Hypothalamus (tissue), 51 donors: ENCODE measurements around the gene ZNF845.
"Not testable (repeated sequence)": the region's sequence is repeated elsewhere in the genome, so short reads cannot be mapped to it uniquely, and the experiment has no call there.

Experiments
- DNase-seq, 51 donors: peaks; one replicate each; lab custom pipeline; 2025; lab: John Stamatoyannopoulos, UW

ZNF845 gene

GRCh38 chr19:53333463-53334449 lies at the start of gene ZNF845:
ZNF845 (plus strand) TSS chr19:53333749; CDS start chr19:53341308, 7,559 bp downstream.
- DNase-seq, result peak; percentile 38 to 94 (median 84)

GRCh38 chr19:53285087-53285486 lies 48.5 kb upstream of the ZNF845 start:
- DNase-seq, result no peak

- no peak for DNase-seq
These were observed 42.6 kb upstream of the ZNF845 start for GRCh38 chr19:53290758-53291549.

- no peak for DNase-seq
These were observed 38.6 kb upstream of the ZNF845 start for GRCh38 chr19:53294786-53295441.

- DNase-seq, result not testable (repeated sequence)
These were observed 32.2 kb upstream of the ZNF845 start for GRCh38 chr19:53301341-53301740.

GRCh38 chr19:53308339-53308811 lies 25.2 kb upstream of the ZNF845 start:
- peak in 20 of 51 donors; percentile 0 to 45 (median 7) for DNase-seq

- no peak for DNase-seq
These were observed 22.5 kb upstream of the ZNF845 start for GRCh38 chr19:53311044-53311443.

GRCh38 chr19:53311897-53312296 lies 21.7 kb upstream of the ZNF845 start:
- DNase-seq, result no peak

- DNase-seq, result peak in 13 of 51 donors; percentile 0 to 23 (median 6)
These were observed 4.6 kb upstream of the ZNF845 start for GRCh38 chr19:53328967-53329366.

- no peak for DNase-seq
These were observed 1.1 kb upstream of the ZNF845 start for GRCh38 chr19:53332484-53332883.

GRCh38 chr19:53333066-53333462 lies 485 bp upstream of the ZNF845 start:
- DNase-seq, result peak in 18 of 51 donors; percentile 4 to 45 (median 19)

GRCh38 chr19:53344403-53344802 lies 10.9 kb downstream of the ZNF845 start:
- DNase-seq, result not testable (repeated sequence)

GRCh38 chr19:53355739-53356138 lies 22.2 kb downstream of the ZNF845 start:
- no peak for DNase-seq

- DNase-seq, result no peak
These were observed 24.5 kb downstream of the ZNF845 start for GRCh38 chr19:53357821-53358581.

- not testable (repeated sequence) for DNase-seq
These were observed 26.5 kb downstream of the ZNF845 start for GRCh38 chr19:53360056-53360455.

GRCh38 chr19:53365134-53365898 lies 31.8 kb downstream of the ZNF845 start, which contains the start of gene ZNF525:
ZNF525 (plus strand) TSS chr19:53365705; CDS start chr19:53372282, 6,577 bp downstream.
- peak; percentile 2 to 90 (median 63) for DNase-seq

GRCh38 chr19:53365899-53366493 lies 32.4 kb downstream of the ZNF845 start:
- DNase-seq, result peak in 4 of 51 donors; percentile 7 to 43 (median 25)

- DNase-seq, result no peak
These were observed 38.6 kb downstream of the ZNF845 start for GRCh38 chr19:53372196-53372595.
